RKO (cell line): Measurements from ENCODE around the gene APH1A.
"Not testable (repeated sequence)": the region's sequence is repeated elsewhere in the genome, so short reads cannot be mapped to it uniquely, and the experiment has no call there.

Experiments used
- DNase-seq: peaks from one replicate; pipeline ENCODE4 v3.0.0-alpha.2; 2016; ENCODE audit warnings: low spot score

The APH1A gene

DNA sequence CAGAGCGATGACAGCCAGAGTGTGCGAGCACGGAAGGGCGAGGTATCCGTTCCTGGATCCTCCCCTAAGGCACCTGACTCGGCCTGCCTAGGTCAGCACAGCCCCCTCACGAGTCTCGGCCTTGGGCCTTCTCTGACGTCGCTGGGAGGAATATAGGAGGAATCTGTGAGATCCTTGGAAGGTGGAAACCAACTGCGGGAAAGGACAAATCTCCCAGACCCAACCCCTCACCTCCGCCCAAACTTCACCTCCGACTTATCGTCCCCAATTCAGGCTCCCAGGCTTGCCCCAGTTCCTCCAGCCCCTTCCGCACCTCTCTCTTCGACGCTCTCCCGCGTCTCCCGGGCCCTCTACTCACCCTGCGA is 494 bp downstream of the APH1A start:
- peak; percentile 30 for DNase-seq

DNA sequence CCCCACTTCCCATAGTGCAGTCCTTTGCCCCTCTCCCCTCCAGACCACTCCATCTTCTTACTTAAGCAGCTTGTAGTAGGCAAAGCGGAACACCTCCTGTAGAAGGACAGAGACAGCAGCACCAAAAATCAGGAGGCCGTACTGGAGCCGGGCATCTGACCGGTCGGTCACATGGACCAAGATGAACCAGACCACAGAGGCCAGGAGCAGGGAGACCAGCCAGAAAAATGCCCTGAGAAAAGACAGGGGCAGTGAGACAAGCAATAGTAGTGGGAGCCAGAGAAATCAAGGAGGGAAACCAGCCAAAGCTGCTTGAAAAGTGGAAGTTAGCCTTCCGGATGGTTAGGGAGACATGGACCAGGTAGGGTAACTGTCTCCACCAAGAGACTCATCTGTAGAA is 920 bp downstream of the APH1A start:
- no peak for DNase-seq

DNA sequence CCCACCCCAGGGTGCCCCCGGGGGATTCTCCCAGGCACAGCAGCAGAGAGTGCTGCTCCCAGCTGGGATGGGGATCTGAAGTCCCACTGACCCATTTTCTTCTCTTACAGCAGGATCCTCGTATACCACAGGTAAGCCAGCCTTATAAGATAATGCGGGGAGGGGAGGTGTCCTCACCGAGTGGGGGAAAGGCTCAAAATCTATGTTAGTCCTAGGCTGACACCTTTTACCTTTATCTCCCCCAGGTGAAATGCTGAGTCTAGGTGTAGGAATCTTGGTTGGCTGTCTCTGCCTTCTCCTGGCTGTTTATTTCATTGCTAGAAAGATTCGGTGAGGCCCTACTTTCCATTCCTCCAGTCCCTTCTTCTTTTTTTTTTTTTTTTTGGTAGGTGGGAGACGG is 5.3 kb downstream of the APH1A start:
- DNase-seq = no peak

DNA sequence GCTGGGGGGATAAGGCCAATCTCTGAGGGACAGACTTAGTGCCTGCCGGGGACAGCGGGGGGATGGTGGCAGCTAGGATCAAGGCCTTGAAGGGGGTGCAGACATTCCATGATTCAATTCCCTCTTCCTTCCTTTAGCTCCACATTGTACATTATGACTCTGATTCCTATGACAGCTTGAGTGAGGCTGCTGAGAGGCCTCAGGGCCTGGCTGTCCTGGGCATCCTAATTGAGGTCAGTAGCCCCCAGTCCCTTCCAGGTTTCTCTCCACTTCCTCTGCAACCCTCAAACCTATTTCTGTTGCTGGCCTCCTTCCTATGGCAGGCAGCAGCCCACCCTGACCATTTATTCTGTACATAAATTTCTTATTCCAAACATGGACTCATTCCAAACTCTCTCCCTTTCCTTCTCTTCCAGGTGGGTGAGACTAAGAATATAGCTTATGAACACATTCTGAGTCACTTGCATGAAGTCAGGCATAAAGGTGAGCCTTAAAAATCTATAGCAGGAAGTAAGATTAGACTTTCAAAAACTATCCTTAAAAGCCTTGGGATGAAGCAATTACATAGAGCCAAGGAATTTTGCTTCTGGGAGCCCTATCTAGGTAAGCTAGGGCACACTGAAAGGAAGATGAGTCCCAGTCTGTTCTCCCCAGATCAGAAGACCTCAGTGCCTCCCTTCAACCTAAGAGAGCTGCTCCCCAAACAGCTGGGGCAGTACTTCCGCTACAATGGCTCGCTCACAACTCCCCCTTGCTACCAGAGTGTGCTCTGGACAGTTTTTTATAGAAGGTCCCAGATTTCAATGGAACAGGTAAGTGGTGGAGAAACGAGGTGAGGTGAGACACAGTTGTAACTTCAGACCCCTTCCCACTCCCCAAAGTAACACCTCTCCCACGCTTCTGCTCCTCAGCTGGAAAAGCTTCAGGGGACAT is 6.2 kb downstream of the APH1A start:
- no peak for DNase-seq

DNA sequence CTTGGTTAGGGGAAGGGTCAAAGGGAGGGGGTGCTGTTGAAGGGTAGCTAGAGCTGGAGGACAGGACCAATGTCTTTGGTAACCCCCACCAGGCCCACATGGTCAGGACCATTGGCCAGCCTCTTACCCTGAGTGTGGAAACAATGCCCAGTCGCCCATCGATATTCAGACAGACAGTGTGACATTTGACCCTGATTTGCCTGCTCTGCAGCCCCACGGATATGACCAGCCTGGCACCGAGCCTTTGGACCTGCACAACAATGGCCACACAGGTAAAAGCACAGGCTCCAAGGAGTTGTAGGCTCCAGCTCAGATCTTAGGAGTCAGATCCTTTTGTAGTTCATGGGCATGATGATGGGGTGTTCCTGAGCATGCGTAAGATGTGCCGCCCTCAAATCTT is 7.4 kb downstream of the APH1A start:
- DNase-seq = no peak

DNA sequence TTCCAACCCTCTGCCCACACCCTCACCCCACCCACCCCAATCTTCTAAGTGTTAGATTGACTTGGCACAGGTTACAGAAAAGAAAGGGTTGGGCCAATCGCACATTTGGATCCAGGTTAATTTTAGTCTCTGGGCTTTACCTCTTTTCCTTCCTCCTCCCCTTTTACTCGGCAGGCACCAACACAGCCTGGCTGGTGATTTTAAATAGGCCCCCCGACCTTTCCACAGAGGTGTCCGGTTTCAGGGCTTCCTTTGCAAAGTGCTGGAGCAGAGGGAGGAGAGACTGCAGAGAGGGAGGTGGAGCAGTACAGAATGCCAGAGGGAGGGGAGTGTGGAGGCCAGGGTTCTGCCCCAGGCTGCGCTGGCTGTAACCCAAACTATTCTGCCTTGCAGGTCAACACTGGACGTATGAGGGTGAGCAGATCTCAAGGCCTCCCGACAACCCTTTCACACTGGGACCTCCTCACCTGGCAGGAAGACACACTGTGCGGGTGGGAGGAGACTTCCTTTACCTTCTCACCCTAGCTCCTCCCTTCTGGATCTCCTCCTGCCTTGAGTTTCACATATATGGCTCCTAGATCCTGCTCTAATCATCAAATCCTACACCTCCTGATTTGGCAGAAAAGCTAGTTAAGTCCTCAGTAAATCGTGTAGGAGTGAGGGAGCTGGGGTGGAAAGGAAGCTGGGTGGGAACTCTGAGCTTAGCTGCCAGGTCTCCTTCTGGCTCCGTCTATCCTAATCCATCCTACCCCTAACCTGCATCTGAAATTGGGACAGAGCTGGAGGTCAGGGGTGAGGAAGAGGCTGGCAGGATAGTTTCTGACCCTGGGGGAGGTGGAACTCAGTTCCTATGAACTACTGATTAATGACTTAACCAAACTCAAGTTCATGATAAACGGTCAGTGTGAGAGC is 8.8 kb downstream of the APH1A start:
- no peak for DNase-seq

DNA sequence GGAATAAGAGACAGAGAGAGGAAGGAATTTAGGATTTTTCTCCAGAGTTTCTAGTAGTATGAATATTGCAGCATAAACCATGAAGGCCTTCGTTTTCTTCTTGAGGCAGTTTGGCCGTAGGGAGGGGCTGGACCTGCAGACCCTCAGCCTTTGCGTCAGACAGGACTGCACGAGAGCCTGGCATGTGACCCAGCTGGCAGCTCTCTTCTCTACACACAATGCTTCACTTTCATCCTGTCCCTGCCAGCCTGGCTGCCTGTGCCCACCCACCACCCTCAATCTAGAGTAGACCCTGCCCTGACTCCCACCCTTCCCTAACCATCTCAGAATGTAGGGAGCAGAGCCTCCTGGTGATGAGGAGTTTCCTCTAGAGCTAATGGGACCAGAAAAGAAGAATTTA is 9.6 kb downstream of the APH1A start:
- DNase-seq = no peak

DNA sequence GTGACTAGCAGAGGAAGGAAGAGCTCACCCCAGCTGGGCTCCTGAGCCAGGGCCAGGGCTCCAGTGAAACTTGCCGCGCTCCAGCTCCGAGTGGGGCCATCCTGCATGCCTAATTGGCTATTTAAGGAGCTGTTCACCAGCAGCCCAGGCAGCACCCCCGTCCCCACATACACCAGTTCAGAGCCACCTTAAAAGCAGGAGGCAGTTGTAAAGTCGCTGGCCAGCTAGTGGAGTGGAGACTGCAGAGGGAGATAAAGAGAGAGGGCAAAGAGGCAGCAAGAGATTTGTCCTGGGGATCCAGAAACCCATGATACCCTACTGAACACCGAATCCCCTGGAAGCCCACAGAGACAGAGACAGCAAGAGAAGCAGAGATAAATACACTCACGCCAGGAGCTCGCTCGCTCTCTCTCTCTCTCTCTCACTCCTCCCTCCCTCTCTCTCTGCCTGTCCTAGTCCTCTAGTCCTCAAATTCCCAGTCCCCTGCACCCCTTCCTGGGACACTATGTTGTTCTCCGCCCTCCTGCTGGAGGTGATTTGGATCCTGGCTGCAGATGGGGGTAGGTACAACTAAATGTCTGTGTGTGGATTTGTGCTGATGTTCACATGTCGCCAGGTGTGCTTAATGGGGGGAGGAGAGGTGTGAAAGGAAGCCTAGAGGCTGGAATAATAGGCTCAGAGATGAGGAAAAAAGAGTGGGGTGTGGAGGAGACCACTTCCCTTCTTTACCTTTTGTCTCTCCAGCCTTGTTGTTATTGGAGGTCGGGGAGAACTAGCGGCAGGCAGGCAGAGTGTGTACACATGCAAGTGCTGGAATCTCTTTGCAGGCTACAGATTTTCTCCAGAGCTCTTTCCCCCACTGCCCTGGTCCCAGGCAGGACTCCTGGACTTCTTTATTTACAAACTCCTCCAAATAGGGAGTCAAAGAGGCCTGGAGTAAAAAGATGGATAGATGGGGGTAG is 10.9 kb downstream of the APH1A start, which contains the start of gene CA14:
Gene CA14 (plus strand): TSS at position 151 of the 962 bp plus-strand sequence. CDS start 355 bp downstream, at position 506.
- no peak for DNase-seq

DNA sequence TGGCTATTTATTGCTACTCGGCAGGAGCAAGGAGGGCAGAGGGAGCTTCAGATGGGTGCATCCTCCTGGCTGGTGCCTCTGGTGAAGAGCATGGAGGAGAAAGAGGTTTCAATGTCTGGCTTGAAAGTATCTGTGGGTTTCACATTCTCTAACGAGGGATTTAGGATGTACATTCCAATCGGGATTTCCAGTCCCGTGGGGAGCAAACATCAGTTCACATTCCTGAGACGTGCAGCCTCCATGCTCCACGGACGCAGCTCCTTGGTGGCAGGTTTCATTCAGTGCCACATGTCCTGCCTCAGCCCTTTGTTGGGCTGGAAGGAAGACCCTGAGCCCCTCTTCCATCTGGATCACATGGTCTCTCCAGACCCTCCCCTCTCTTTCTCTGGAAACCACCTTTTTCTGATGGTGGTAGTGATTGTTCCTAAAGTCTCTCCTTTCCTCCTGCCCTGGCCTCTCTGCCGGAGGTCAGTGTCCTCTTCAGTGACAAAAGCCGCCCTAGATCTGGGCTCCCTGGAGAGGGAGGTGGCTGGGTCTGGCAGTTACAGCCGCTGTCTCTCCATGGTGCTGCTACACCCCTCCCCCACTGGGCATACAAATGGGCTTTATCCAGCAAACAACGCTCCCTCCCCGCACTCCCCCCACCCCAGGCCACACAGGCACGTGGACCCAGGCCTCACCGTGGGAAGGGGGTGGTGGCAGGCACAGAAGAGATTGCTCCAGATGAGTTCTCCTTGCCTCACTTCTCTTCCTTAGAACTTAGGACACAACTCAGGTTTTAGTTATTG is 12.1 kb downstream of the APH1A start:
- DNase-seq = no peak

DNA sequence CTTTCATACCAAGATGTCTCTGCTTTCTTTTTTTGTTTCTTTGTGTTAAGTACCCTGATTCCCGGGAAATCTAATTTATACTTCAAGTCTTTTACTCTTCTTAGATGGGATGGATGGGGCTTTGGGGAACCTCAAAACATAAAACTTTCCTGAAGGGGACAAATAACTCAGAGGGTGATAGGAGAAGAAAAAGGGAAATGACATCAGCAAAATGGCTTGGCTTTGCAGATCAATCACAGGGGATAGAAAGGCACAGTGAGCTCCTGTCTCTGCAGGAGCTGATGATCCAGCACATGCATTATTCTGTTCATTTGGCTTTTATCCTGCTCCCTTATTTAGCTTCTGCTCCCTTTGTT is 12.6 kb downstream of the APH1A start:
- DNase-seq = no peak

DNA sequence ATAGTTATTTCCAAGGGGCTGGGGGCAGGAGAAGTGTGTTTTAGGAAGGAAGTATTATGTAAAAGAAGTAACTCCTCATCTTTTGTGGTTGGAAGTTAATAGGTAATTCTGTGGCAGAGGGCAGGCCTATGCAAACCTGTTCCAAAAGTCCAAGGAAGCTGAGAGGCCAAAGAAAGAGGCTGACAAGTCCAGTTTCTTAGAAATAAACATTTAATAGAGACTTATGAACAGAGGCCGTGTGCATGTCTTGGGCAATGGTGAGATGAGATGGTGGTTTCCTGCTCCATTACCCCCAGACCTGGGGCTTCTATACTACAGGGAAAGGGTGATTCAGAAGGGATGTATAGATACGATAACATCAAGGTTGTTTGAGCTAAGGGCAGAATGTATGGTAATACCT is 18.9 kb downstream of the APH1A start:
- DNase-seq = no peak

DNA sequence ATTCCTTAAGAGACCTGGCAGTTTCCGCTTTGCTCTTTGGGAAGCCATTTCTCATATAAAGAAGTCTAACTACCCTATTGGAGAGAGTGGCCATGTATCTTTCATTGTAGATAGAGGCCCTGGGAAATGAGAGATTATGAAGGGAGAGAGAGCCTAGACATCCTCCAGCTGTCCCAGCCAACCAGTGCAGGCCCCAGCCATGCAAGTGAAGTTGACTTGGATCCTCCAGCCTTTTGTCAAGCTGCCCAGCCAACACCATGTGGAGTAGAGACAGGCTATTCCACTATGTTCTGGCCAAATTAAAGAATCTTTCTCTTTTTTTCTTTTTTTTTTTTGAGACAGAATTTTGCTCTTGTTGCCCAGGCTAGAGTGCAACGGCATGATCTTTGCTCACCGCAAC is 25.8 kb downstream of the APH1A start:
- no peak for DNase-seq

DNA sequence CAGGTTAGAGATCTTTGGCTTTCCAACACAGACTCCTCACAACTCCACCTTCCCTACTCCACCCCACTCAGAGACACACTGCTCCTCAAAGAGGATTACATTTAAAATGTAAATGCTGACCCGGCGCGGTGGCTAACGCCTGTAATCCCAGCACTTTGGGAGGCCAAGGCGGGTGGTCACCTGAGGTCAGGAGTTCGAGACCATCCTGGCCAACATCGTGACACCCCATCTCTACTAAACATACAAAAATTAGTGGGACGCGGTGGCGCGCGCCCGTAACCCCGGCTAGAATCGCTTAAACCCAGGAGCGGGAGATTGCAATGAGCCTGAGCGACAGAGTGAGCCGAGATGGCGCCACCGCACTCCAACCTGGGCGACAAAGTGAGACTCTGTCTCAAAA is 31.1 kb downstream of the APH1A start:
- DNase-seq = no peak

DNA sequence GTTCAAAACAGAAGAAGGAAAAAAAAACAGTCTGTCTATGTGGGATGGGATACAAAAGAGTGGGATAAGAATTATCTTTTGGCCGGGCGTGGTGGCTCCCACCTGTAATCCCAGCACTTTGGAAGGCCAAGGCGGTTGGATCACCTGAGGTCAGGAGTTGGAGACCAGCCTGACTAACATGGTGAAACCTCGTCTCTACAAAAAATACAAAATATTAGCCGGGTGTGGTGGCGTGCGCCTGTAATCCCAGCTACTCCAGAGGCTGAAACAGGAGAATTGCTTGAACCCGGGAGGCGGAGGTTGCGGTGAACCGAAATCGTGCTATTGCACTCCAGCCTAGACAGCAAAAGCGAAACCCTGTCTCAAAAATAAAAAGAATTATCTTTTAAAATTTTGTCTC is 31.6 kb downstream of the APH1A start:
- not testable (repeated sequence) for DNase-seq

DNA sequence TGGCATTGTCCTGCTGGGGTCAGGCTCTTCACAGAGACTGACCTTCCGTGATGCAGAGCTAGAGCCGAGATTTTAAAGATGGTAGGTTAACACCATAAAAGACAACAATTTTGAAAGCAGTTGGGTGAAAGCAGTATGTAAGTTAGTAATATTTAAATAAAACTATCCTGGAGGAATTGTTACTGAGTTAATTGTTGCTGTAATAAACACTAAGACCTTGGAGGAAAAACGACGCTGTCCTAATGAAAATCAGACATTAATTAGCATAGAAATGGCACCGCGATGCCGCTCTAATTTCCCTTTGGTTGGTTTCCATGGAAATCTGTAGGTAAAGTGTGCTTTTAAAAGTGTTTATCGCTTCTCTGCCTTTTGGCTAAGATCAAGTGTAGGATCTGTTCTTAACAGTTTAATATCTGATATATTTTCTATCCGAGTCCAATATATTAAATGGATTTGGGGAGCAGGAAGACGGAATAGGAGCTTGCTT is 32.2 kb downstream of the APH1A start:
- DNase-seq = no peak

DNA sequence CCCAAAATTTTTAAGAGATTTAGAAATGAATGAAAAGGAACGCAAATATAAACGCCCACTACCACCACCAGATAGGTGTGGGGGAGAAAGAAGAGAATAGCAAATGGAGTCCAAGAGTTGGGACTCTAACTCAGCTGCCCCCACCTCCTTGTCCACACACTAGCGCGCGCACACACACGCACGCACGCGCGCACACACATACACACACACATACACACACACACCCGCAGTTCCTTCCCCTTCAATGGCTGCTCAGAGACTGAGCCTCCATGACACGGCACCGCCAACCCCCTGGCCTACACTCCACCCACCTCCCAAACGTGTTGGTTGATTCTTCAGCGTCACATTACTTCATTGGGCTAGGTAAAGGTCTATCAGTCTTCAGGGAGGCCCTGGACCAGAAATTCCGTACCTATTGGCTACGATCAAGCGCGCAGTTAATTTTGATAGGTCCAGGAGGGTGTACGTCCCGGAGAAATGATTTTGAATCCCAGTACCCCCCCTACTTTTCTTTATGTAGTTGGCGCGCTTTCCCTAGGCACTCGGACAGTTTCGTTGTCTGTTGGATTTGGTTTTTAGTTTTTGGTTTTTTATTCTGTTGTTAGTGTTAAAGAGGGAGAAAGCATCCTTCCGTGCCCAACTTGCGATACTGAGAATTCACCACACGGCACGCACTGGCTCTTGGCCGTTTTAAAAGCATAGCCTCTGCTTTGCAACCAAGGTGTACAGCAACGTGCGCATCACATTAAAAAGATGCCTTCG is 32.8 kb downstream of the APH1A start, which contains the start of gene ANP32E:
Gene ANP32E (minus strand): TSS at position 261 of the 762 bp plus-strand sequence. CDS start 326 bp downstream, outside the sequence.
- peak; percentile 100 for DNase-seq

DNA sequence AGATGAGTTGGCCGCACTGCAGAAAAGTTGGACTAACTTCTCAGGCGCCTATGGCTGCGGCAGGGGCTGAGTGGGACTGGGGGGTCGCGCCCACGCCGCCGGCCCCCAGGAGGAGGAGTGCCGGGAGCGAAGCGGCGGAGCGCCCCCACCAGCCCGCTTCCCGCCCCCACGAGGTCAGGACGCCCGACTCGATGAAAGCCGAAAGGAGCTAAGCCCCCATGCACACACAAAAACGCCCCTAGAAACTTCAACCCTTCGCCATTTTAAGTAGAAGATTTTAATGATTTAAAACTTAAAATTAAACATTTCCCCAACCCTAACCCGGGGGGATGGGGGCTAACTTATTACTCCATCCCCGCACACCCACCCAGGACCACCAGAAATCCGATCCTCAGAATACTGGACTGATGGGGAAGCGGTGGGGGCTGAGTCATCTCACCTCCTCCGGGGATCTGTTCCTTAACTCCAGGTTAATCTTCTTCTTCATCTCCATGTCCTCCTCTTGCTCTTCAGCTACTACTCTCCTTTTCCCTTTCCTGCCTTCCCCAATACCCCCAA is 33.4 kb downstream of the APH1A start:
- peak; percentile 63 for DNase-seq

DNA sequence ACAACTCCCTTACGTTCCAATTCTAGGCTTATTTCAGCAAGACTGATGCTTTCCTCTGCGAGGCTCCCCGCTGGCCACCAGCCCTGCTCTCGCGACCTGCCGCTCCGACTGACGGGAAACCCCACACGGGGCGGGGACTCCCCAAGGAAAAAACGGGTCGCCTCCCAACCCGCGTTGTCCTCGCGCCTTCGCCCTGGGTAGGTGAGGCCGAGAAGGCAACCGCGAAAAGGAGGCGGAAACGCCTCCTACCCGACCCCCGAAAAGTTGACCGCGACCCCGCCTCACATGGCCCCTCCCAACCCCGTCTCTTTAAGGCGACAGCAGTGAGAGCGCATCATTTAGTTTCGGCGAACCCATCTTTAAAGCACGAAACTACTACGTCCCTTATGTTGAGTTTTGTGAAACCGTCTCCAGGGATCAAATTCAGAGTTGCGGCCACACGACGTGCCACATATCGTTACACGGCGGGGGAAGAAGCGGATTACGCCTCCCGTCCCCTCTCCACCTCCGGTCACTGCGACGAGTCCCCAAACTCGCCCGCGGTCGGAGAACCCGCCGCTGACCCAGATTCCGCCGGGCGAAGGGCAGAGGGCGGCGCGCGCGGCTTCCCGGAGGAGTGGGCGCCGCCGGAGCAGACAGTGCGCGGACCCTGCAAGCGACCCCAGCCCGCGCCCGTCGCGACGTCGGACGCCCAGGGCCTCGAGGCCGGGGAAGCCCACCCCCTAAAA is 34.1 kb downstream of the APH1A start:
- peak; percentile 78 for DNase-seq

DNA sequence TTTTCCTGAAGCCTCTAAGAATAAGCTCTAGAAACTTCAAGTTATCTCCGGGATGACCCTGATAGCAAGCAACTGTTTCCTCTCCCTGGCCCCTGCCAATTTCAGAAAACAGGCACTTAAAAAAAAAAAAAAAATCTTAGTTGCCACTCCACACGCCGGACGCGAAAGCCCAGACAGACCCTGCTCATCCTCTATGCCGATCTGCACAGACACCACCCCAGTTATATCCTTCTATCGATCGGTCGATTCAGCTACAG is 34.6 kb downstream of the APH1A start:
- DNase-seq = no peak
